HL-60/S4 treated with retinoic acid at 250 ng/mL for 4 days and 3 days (cell line): Measurements from ENCODE around the gene LYPD3.
"Not testable (repeated sequence)": the region's sequence is repeated elsewhere in the genome, so short reads cannot be mapped to it uniquely, and the experiment has no call there.

Source experiments
- in situ Hi-C: fragments of 300-500 bp; cut with MboI; formaldehyde crosslinking; loops from 2 replicates; pipeline ENCODE4 v1.7.0; 2022; ENCODE audit warnings: low sequenced_read_pairs

The LYPD3 gene

GRCh38 chr19:43437284-43437683 is 28.1 kb downstream of the LYPD3 start:
- in situ Hi-C loops = not testable (repeated sequence)

- in situ Hi-C loops = no loop called here
These were observed 29.6 kb downstream of the LYPD3 start for GRCh38 chr19:43435775-43436174.

GRCh38 chr19:43433689-43434088 is 31.7 kb downstream of the LYPD3 start:
- in situ Hi-C loops = no loop called here

- in situ Hi-C loops = no loop called here
These were observed 32.1 kb downstream of the LYPD3 start for GRCh38 chr19:43433358-43433673.

- in situ Hi-C loops = no loop called here
These were observed 34.4 kb downstream of the LYPD3 start for GRCh38 chr19:43430976-43431375.

GRCh38 chr19:43430142-43430710 is 35.2 kb downstream of the LYPD3 start:
- in situ Hi-C loops = no loop called here

GRCh38 chr19:43429395-43429794 is 36.0 kb downstream of the LYPD3 start:
- in situ Hi-C loops = no loop called here

GRCh38 chr19:43425567-43426392 is 39.6 kb downstream of the LYPD3 start:
- in situ Hi-C loops = no loop called here

GRCh38 chr19:43423779-43424178 is 41.6 kb downstream of the LYPD3 start:
- in situ Hi-C loops = no loop called here

- in situ Hi-C loops = no loop called here
These were observed 42.7 kb downstream of the LYPD3 start for GRCh38 chr19:43422689-43423066.

GRCh38 chr19:43422000-43422688 is 43.3 kb downstream of the LYPD3 start:
- in situ Hi-C loops = no loop called here

- in situ Hi-C loops = no loop called here
These were observed 44.5 kb downstream of the LYPD3 start for GRCh38 chr19:43420954-43421353.

GRCh38 chr19:43416951-43417623 is 48.3 kb downstream of the LYPD3 start:
- in situ Hi-C loops = no loop called here

GRCh38 chr19:43414554-43414953 is 50.9 kb downstream of the LYPD3 start, which contains the start of gene TEX101:
Gene TEX101 (plus strand): TSS chr19:43414890. CDS start chr19:43415920, 1,030 bp downstream.
- in situ Hi-C loops = no loop called here

GRCh38 chr19:43412441-43412840 is 53.0 kb downstream of the LYPD3 start:
- in situ Hi-C loops = no loop called here
